Measurements from ENCODE around the gene PKN3.

The PKN3 gene

DNA sequence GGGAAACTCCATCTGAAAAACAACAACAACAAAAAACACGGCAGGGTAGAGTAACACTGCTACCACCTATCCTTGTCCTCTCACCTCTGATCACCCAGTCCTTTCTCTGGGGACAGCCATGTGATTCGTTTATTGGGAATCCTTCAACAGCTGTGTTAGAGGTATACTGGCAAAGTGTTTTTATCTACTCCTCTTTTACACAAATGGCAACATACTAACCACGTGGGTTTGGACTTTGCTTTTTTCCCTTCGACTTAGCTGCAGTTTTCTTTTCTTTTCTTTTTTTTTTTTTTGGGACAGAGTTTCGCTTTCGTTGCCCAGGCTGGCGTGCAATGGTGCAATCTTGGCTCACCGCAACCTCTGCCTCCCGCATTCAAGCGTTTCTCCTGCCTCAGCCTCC, 24.5 kb upstream of the PKN3 start:
- DNase-seq (ENCODE audit: insufficient read length, low spot score) (no peak), FAIRE-seq (no peak)
- TF ChIP-seq POLR2A (IDR thresholded peaks at IDR 0.05; ENCODE audit: low read depth, low read length) (no peak), PAX5 (IDR thresholded peaks at IDR 0.05; ENCODE audit: insufficient read depth, low read length, severe bottlenecking) (no peak), POU2F2 (IDR thresholded peaks at IDR 0.05; ENCODE audit: low read depth, low read length) (no peak), SPI1 (IDR thresholded peaks at IDR 0.05; ENCODE audit: low read depth, low read length) (no peak), POLR2AphosphoS5 (IDR thresholded peaks at IDR 0.05; ENCODE audit: low read depth, low read length) (no peak)

DNA sequence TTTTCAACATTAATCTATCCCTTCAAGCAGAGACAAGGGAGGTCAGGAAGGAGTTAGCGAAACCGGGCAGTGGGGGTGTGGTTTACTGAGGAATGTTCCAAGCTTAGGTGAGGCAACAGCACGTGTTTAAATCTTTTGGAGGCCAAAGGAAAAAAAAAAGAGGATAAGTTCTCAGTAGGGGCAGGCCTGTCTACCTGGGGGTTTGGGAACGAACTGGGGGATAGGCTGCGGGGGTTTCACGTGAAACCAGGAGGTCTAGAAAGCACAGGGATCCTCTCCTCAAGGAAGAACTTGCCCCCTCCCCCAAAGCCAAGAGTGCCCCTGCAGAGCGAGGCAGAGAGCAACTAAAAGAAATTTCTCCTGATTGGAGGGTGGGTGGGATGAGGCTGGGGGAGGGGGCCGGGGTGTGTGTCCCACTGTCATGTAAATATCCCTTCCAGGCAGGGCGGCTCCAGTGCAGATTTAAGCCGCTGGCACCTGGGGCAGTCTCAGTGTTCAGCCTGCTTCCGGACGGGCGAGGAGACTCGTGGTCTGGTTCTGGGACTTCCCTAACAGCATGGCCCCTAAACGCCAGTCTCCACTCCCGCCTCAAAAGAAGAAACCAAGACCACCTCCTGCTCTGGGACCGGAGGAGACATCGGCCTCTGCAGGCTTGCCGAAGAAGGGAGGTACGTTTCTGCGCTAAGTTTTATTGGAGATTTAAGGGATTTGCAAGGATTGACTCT, 18.8 kb upstream of the PKN3 start:
- DNase-seq (ENCODE audit: insufficient read length, low spot score) (no peak), FAIRE-seq (peak; percentile 66)

DNA sequence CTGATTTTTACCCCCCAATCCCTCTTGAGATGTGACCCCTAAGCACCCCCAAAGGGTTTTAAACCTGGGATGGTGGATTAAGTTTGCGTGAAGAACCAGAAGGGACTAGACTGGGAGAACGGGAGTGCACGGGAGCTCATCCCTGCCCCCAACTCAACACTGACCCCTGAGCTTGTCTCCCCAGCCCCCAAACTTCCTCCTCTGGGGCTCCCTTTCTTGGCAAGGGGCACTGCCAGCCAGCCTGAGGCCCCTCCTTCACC, 18.3 kb upstream of the PKN3 start:
- DNase-seq (ENCODE audit: insufficient read length, low spot score): no peak
- no peak for FAIRE-seq
- no peak for TF ChIP-seq PAX5 (IDR thresholded peaks at IDR 0.05; ENCODE audit: insufficient read depth, low read length, severe bottlenecking)
- no peak for TF ChIP-seq POLR2AphosphoS5 (IDR thresholded peaks at IDR 0.05; ENCODE audit: low read depth, low read length)
- TF ChIP-seq SPI1 (IDR thresholded peaks at IDR 0.05; ENCODE audit: low read depth, low read length): no peak
- TF ChIP-seq POLR2A (IDR thresholded peaks at IDR 0.05; ENCODE audit: low read depth, low read length): no peak
- TF ChIP-seq TAF1 (IDR thresholded peaks at IDR 0.05; ENCODE audit: low read depth, low read length): no peak
- no peak for TF ChIP-seq POU2F2 (IDR thresholded peaks at IDR 0.05; ENCODE audit: low read depth, low read length)

More for the DNA sequence above, 18.8 kb upstream of the PKN3 start:
- TF ChIP-seq TAF1 (IDR thresholded peaks at IDR 0.05; ENCODE audit: low read depth, low read length) (peak; percentile 47), SPI1 (IDR thresholded peaks at IDR 0.05; ENCODE audit: low read depth, low read length) (peak; percentile 52; the same call in 1 of the 2 replicates), PAX5 (IDR thresholded peaks at IDR 0.05; ENCODE audit: insufficient read depth, low read length, severe bottlenecking) (no peak), POLR2AphosphoS5 (IDR thresholded peaks at IDR 0.05; ENCODE audit: low read depth, low read length) (no peak), POU2F2 (IDR thresholded peaks at IDR 0.05; ENCODE audit: low read depth, low read length) (peak; percentile 35; the same call in 1 of the 2 replicates), POLR2A (IDR thresholded peaks at IDR 0.05; ENCODE audit: low read depth, low read length) (0 out of 2 replicates have a peak, but pooled peaks have one; percentile 35)

DNA sequence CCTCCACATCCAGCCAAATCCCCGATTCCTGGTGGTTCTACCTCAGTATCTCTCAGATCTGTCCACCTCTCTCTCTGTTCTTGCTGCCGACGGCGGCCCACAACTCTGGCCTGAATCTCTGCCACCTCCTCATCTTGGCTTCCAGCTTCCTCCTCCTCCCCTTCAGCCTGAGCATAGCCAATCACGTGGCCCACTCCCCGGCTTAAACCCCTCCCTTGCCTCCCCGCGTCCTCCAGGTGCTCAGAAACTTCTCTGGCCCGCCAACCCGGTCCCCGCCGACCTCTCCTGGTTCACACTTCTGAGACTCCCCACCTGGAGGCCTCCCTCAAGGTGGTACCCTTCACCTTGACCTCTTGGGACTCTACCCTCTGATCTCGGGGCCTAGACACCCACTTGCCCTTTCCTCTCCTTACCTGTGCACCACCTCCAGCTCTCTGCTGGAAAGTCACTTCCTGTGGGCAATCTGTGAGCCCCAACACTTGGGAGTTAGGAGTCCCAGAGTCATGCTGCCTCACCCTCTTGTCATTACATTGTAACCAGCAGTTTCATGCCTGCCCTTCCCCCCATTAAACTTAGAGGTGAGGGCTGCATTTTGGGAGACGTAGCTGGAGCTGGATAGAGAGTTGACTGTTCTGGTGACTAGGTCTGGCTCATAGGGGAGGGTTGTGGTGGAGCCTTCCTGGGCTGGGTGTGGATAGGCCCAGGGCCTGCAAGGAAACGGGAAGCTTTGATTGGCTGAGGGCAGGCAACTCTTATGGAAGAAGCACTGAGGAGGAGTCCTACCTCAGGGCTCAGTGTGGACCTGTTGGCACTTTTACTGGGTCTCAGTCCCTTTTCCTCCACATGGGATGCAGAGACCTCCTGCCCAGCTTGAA, 17.7 kb upstream of the PKN3 start:
- TF ChIP-seq PAX5 (IDR thresholded peaks at IDR 0.05; ENCODE audit: insufficient read depth, low read length, severe bottlenecking) (no peak), SPI1 (IDR thresholded peaks at IDR 0.05; ENCODE audit: low read depth, low read length) (no peak), POU2F2 (IDR thresholded peaks at IDR 0.05; ENCODE audit: low read depth, low read length) (peak; percentile 55), POLR2AphosphoS5 (IDR thresholded peaks at IDR 0.05; ENCODE audit: low read depth, low read length) (peak; percentile 92), POLR2A (IDR thresholded peaks at IDR 0.05; ENCODE audit: low read depth, low read length) (peak; percentile 93), TAF1 (IDR thresholded peaks at IDR 0.05; ENCODE audit: low read depth, low read length) (peak; percentile 86)
- FAIRE-seq (peak; percentile 85), DNase-seq (ENCODE audit: insufficient read length, low spot score) (no peak)

DNA sequence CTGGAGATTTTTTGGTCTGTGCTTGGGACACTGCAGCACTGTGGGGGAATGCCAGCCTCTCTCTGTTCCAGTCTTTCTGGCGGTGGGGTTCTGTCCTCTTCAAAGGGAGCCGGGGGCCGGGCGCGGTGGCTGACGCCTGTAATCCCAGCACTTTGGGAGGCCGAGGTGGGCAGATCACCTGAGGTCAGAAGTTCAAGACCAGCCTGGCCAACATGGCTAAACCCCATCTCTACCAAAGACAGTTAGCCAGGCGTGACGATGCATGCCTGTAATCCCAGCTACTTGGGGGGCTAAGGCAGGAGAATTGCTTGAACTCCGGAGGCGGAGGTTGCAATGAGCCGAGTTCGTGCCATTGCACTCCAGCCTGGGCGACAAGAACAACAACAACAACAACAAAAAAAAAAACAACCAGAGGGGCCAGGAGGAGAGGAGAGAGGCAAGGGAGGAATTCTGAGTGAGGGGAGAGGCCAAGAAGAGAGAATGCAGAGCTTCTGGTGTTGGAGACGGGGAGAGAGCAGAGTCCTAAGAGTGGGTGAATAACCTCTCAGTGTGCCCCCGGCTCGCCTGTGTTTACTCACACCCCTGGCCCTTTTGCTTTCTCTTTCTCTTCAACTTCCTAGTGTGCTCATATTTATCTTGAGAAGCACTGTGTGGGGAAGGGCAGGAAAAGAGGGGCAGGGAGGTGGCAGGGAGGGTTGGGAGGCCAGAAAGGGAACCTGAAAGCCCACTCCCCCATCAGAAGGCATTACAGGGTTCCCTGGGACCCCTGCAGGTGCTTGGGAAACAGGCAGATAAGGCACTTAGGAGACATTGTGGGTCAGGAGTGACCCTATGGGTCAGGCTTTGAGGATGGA, 16.4 kb upstream of the PKN3 start:
- TF ChIP-seq PAX5 (IDR thresholded peaks at IDR 0.05; ENCODE audit: insufficient read depth, low read length, severe bottlenecking) (no peak), POLR2A (IDR thresholded peaks at IDR 0.05; ENCODE audit: low read depth, low read length) (no peak), SPI1 (IDR thresholded peaks at IDR 0.05; ENCODE audit: low read depth, low read length) (no peak), POLR2AphosphoS5 (IDR thresholded peaks at IDR 0.05; ENCODE audit: low read depth, low read length) (no peak), POU2F2 (IDR thresholded peaks at IDR 0.05; ENCODE audit: low read depth, low read length) (no peak), TAF1 (IDR thresholded peaks at IDR 0.05; ENCODE audit: low read depth, low read length) (no peak)
- DNase-seq (ENCODE audit: insufficient read length, low spot score): no peak
- FAIRE-seq: no peak

DNA sequence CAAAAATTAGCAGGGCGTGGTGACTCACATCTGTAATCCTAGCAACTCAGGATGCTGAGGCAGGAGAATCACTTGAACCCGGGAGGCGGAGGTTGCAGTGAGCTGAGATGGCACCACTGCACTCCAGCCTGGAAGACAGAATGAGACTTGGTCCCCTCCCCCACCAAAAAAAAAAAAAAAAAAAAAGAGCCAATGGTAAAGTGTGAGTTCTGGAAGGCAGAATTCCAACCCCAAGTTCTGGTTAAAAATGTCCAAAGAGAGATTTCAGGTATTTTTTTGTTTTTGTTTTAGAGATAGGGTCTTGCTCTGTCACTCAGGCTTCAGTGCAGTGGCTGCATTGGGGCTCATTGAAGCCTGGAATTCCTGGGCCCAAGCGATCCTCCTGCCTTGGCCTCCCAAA, 14.8 kb upstream of the PKN3 start:
- no peak for FAIRE-seq
- TF ChIP-seq POLR2AphosphoS5 (IDR thresholded peaks at IDR 0.05; ENCODE audit: low read depth, low read length) (no peak), TAF1 (IDR thresholded peaks at IDR 0.05; ENCODE audit: low read depth, low read length) (no peak), POU2F2 (IDR thresholded peaks at IDR 0.05; ENCODE audit: low read depth, low read length) (no peak), PAX5 (IDR thresholded peaks at IDR 0.05; ENCODE audit: insufficient read depth, low read length, severe bottlenecking) (no peak), POLR2A (IDR thresholded peaks at IDR 0.05; ENCODE audit: low read depth, low read length) (no peak), SPI1 (IDR thresholded peaks at IDR 0.05; ENCODE audit: low read depth, low read length) (no peak)
- no peak for DNase-seq (ENCODE audit: insufficient read length, low spot score)

DNA sequence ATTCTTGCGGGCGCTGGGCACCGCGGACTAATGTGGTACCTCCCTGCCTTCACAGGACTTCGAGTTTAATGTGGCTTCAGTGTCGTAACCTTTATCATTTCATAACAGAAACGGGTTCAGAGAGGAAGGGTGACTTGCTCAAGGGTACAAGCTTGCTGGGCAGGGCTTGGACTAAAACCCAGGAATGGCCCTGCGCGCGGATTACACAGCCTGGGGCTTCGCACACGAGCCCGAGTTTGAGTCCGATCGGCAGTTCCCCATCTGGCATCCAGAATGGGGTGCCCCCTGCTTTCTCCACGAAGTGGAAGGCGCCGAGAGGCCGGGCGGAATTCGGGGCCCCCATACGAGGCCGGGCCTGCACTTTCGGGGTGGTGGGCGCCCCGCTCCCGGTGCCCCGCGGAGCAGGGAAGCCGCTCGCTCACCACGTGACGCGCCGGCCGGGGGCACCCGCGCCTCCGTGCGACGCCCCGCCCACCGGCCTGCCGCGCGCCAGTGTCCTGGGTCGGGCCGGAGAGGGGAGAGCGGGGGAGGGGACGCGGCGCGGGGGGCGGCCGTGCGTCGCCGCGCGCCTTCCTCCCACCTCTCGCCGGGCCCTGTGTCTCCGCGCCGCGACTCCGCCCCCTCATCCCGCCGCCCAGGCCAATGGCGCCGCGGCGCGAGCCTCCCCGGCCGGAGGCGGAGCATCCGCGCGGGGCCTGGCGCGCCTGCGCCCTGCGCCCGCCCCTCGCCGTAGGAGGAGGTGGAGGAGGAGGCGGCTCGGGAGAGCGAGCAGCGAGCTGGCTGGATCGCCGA, 13.6 kb upstream of the PKN3 start, which contains the start of gene SET:
SET (plus strand) TSS at position 722 of the 792 bp plus-strand sequence. CDS start 361 bp downstream, outside the sequence.
- TF ChIP-seq POU2F2 (IDR thresholded peaks at IDR 0.05; ENCODE audit: low read depth, low read length) (no peak), SPI1 (IDR thresholded peaks at IDR 0.05; ENCODE audit: low read depth, low read length) (no peak; the same call in 1 of the 2 replicates), POLR2A (IDR thresholded peaks at IDR 0.05; ENCODE audit: low read depth, low read length) (peak; percentile 67), PAX5 (IDR thresholded peaks at IDR 0.05; ENCODE audit: insufficient read depth, low read length, severe bottlenecking) (no peak), TAF1 (IDR thresholded peaks at IDR 0.05; ENCODE audit: low read depth, low read length) (no peak; the same call in 1 of the 2 replicates), POLR2AphosphoS5 (IDR thresholded peaks at IDR 0.05; ENCODE audit: low read depth, low read length) (peak; percentile 55; the same call in 1 of the 2 replicates)
- FAIRE-seq (peak; percentile 98), DNase-seq (ENCODE audit: insufficient read length, low spot score) (peak; percentile 96)

DNA sequence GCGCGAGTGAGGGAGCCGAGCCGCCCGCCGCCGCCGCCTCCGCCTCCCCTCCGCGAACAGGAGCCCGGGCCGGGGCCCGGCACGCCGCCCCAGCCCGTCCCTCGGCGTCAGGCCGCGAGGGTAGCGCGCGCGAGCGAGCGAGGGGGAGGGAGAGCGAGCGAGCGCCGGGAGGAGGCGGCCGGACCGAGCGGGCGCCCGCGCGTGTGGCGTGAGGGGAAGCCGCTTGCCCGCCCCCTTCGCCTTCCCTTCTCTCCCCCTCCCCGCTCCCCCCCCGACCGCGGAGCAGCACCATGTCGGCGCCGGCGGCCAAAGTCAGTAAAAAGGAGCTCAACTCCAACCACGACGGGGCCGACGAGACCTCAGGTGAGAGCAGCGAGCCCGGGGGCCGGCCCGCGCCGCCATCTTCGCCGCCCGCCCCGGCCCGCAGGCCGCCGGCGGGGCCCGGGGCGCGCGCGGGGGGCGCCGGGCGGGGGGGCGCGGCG, 13.0 kb upstream of the PKN3 start:
- FAIRE-seq: no peak
- no peak for DNase-seq (ENCODE audit: insufficient read length, low spot score)
- no peak for TF ChIP-seq TAF1 (IDR thresholded peaks at IDR 0.05; ENCODE audit: low read depth, low read length)
- no peak for TF ChIP-seq POLR2A (IDR thresholded peaks at IDR 0.05; ENCODE audit: low read depth, low read length)
- TF ChIP-seq PAX5 (IDR thresholded peaks at IDR 0.05; ENCODE audit: insufficient read depth, low read length, severe bottlenecking): no peak
- TF ChIP-seq SPI1 (IDR thresholded peaks at IDR 0.05; ENCODE audit: low read depth, low read length): no peak
- TF ChIP-seq POU2F2 (IDR thresholded peaks at IDR 0.05; ENCODE audit: low read depth, low read length): no peak
- TF ChIP-seq POLR2AphosphoS5 (IDR thresholded peaks at IDR 0.05; ENCODE audit: low read depth, low read length): no peak

Data from GM12891 (cell line).